Endometrium (tissue), 2 donors: ENCODE data around the gene MARK3.

ENCODE experiments used
- FAIRE-seq: peaks from 2 replicates; lab custom pipeline; 2012; peaks lifted over from hg19 to GRCh38; lab: Jason Lieb, UNC
- donor health status: control.
- donor health status: control.

Gene MARK3

GRCh38 chr14:103550451-103551337, 165.5 kb downstream of the MARK3 start:
- FAIRE-seq, result no peak

- no peak for FAIRE-seq
Observed at GRCh38 chr14:103551338-103551762, 166.1 kb downstream of the MARK3 start.

- no peak for FAIRE-seq
Observed at GRCh38 chr14:103552011-103552845, 167.0 kb downstream of the MARK3 start.

GRCh38 chr14:103552846-103553210, 167.6 kb downstream of the MARK3 start:
- no peak for FAIRE-seq
